ENCODE results near the gene NCOR1.
A peak's percentile ranks its signal among the peaks of the same experiment; 100 is the strongest.
"Not testable (repeated sequence)": the region's sequence is repeated elsewhere in the genome, so short reads cannot be mapped to it uniquely, and the experiment has no call there.

Gene NCOR1

DNA sequence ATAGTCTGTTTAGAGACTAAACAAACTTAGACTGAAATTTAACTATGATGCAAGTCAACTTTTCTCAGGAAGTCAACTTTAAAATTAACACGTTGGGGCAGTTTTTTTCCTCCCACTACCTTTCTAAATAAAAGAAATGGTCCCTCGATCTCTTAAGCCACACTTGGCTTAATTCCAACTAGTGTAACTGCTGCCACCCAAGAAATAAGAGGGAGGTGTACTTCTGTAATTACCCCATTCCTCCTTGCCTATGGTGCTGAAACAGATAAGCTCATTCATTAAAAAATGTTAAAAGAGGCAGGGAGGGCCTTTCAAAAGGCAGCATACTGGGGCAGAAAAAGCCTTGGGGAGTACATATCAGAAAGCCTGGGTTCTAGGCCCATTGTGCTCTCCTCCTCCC lies 59.8 kb downstream of the NCOR1 start:
- H3K4me2 ChIP-seq (ENCODE audit: low read length, poor library complexity, severe bottlenecking) = no peak overlapping the region
- H3K9ac ChIP-seq (ENCODE audit: low read length) = no peak overlapping the region
- no peak overlapping the region for H3K27ac ChIP-seq (ENCODE audit: low read length, poor library complexity, severe bottlenecking)
- H3K18ac ChIP-seq (ENCODE audit: low read depth in 1 of 2, low read length in 2 of 2) = no peak overlapping the region
- 100% methylated on average over 1 of the region's 2 CpGs for WGBS
- no peak overlapping the region for H4K91ac ChIP-seq (ENCODE audit: low read length)
- H3K14ac ChIP-seq (ENCODE audit: low read length in 2 of 2) = no peak overlapping the region
- H2AFZ ChIP-seq (ENCODE audit: low read depth, low read length) = no peak overlapping the region
- H3K27me3 ChIP-seq (ENCODE audit: control insufficient read depth in 1 of 2, insufficient read depth in 1 of 2, low read length in 2 of 2) = no peaks in the 10 kb centered on the region
- H4K8ac ChIP-seq (ENCODE audit: low read length) = no peak overlapping the region
- no peaks in the 10 kb centered on the region for H3K4me1 ChIP-seq (ENCODE audit: control insufficient read depth, insufficient read depth, low read depth, low read length)
- H3K4me3 ChIP-seq (ENCODE audit: insufficient read depth in 1 of 2, low read depth in 1 of 2, low read length in 2 of 2) = no peak overlapping the region
- H3K79me1 ChIP-seq (replicated peaks; ENCODE audit: low read length, poor library complexity, severe bottlenecking) = peaks cover 26% of the 10 kb centered on the region
- H3K36me3 ChIP-seq (ENCODE audit: control insufficient read depth in 1 of 2, insufficient read depth in 2 of 2, low read depth in 1 of 2, low read length in 2 of 2) = peaks cover 15 to 73% of the 10 kb centered on the region in 2 experiments
- H2AK5ac ChIP-seq (ENCODE audit: low read length, severe bottlenecking) = no peak overlapping the region
- H2BK12ac ChIP-seq (ENCODE audit: low read length in 2 of 2) = no peak overlapping the region
- H3K9me3 ChIP-seq (ENCODE audit: control insufficient read depth, low read length) = no peaks in the 10 kb centered on the region
- no peak for DNase-seq
- no peak overlapping the region for H2BK15ac ChIP-seq (ENCODE audit: low read depth, poor library complexity, severe bottlenecking)
- no peak overlapping the region for H2BK120ac ChIP-seq (ENCODE audit: low read depth, low read length)
- no peak overlapping the region for H2BK5ac ChIP-seq (ENCODE audit: low read depth, low read length, poor library complexity, severe bottlenecking)
- H3K23ac ChIP-seq (ENCODE audit: low read length in 2 of 2) = no peak overlapping the region
- no peak overlapping the region for H3K4ac ChIP-seq (ENCODE audit: low read depth in 1 of 2, low read length in 2 of 2)

DNA sequence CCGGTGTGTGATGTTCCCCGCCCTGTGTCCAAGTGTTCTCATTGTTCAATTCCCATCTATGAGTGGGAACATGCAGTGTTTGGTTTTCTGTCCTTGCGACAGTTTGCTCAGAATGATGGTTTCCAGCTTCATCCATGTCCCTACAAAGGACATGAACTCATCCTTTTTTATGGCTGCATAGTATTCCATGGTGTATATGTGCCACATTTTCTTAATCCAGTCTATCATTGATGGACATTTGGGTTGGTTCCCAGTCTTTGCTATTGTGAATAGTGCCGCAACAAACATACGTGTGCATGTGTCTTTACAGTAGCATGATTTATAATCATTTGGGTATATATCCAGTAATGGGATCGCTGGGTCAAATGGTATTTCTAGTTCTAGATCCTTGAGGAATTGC lies 63.0 kb downstream of the NCOR1 start:
- H3K4me2 ChIP-seq (ENCODE audit: low read length, poor library complexity, severe bottlenecking); H3K4me3 ChIP-seq (ENCODE audit: insufficient read depth in 1 of 2, low read depth in 1 of 2, low read length in 2 of 2); H2BK12ac ChIP-seq (ENCODE audit: low read length in 2 of 2); H3K23ac ChIP-seq (ENCODE audit: low read length in 2 of 2); H3K27me3 ChIP-seq (ENCODE audit: control insufficient read depth in 1 of 2, insufficient read depth in 1 of 2, low read length in 2 of 2); H3K9me3 ChIP-seq (ENCODE audit: control insufficient read depth, low read length); H2AFZ ChIP-seq (ENCODE audit: low read depth, low read length); H3K14ac ChIP-seq (ENCODE audit: low read length in 2 of 2); H2BK120ac ChIP-seq (ENCODE audit: low read depth, low read length); H2AK5ac ChIP-seq (ENCODE audit: low read length, severe bottlenecking); H3K27ac ChIP-seq (ENCODE audit: low read length, poor library complexity, severe bottlenecking); H4K8ac ChIP-seq (ENCODE audit: low read length); H2BK5ac ChIP-seq (ENCODE audit: low read depth, low read length, poor library complexity, severe bottlenecking); DNase-seq; H2BK15ac ChIP-seq (ENCODE audit: low read depth, poor library complexity, severe bottlenecking); H3K4me1 ChIP-seq (ENCODE audit: control insufficient read depth, insufficient read depth, low read depth, low read length); H3K18ac ChIP-seq (ENCODE audit: low read depth in 1 of 2, low read length in 2 of 2); H3K9ac ChIP-seq (ENCODE audit: low read length); H3K4ac ChIP-seq (ENCODE audit: low read depth in 1 of 2, low read length in 2 of 2); H4K91ac ChIP-seq (ENCODE audit: low read length): not testable (repeated sequence)
- WGBS = no CpG with 5 or more reads among the region's 6 CpGs
- H3K36me3 ChIP-seq (ENCODE audit: control insufficient read depth in 1 of 2, insufficient read depth in 2 of 2, low read depth in 1 of 2, low read length in 2 of 2) = peaks cover 11 to 85% of the 10 kb centered on the region in 2 experiments
- peaks cover 24% of the 10 kb centered on the region for H3K79me1 ChIP-seq (replicated peaks; ENCODE audit: low read length, poor library complexity, severe bottlenecking)

DNA sequence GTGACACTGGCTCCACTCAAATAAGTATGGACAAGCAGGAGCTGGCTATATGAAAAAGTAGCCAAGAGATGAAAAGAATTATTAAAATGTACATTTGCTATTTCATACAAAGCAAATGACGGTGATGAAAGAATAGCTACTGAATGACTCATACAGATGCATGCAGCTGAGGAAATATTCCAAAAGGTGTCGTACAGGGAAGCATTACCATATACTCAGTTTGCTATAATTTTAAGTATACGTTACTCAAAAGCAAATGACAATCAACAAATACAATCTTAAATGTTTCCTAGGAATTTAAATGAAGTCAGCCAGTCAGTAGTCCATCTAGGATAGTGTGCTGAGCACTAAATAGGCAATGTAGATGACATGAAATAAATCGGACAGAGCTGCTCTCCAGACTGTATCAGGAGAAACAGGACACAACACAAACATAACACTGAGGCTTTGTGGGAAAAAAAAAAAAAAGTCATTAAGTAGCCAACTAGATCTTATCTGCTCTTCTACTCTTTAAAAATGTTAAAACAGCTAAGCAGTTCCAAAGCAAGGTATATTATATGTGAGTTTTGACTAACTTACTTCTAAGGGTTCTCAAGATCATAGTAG lies 65.0 kb downstream of the NCOR1 start:
- Histone ChIP-seq H2AFZ (ENCODE audit: low read depth, low read length) (no peak overlapping the region), H4K8ac (ENCODE audit: low read length) (no peak overlapping the region), H3K18ac (ENCODE audit: low read depth in 1 of 2, low read length in 2 of 2) (no peak overlapping the region), H3K9me3 (ENCODE audit: control insufficient read depth, low read length) (no peaks in the 10 kb centered on the region), H3K79me1 (replicated peaks; ENCODE audit: low read length, poor library complexity, severe bottlenecking) (peaks cover 15% of the 10 kb centered on the region), H2AK5ac (ENCODE audit: low read length, severe bottlenecking) (no peak overlapping the region), H2BK5ac (ENCODE audit: low read depth, low read length, poor library complexity, severe bottlenecking) (no peak overlapping the region), H4K91ac (ENCODE audit: low read length) (no peak overlapping the region), H3K4me3 (ENCODE audit: insufficient read depth in 1 of 2, low read depth in 1 of 2, low read length in 2 of 2) (no peak overlapping the region), H3K23ac (ENCODE audit: low read length in 2 of 2) (no peak overlapping the region), H2BK12ac (ENCODE audit: low read length in 2 of 2) (no peak overlapping the region), H2BK15ac (ENCODE audit: low read depth, poor library complexity, severe bottlenecking) (no peak overlapping the region), H3K4ac (ENCODE audit: low read depth in 1 of 2, low read length in 2 of 2) (no peak overlapping the region), H3K4me1 (ENCODE audit: control insufficient read depth, insufficient read depth, low read depth, low read length) (no peaks in the 10 kb centered on the region), H3K36me3 (ENCODE audit: control insufficient read depth in 1 of 2, insufficient read depth in 2 of 2, low read depth in 1 of 2, low read length in 2 of 2) (peaks cover 10 to 79% of the 10 kb centered on the region in 2 experiments), H2BK120ac (ENCODE audit: low read depth, low read length) (no peak overlapping the region), H3K27me3 (ENCODE audit: control insufficient read depth in 1 of 2, insufficient read depth in 1 of 2, low read length in 2 of 2) (no peaks in the 10 kb centered on the region), H3K9ac (ENCODE audit: low read length) (no peak overlapping the region), H3K27ac (ENCODE audit: low read length, poor library complexity, severe bottlenecking) (peak overlapping the region; percentile 41), H3K14ac (ENCODE audit: low read length in 2 of 2) (no peak overlapping the region), H3K4me2 (ENCODE audit: low read length, poor library complexity, severe bottlenecking) (no peak overlapping the region)
- 14% methylated on average over 1 of the region's 4 CpGs for WGBS
- DNase-seq = peak; percentile 55

DNA sequence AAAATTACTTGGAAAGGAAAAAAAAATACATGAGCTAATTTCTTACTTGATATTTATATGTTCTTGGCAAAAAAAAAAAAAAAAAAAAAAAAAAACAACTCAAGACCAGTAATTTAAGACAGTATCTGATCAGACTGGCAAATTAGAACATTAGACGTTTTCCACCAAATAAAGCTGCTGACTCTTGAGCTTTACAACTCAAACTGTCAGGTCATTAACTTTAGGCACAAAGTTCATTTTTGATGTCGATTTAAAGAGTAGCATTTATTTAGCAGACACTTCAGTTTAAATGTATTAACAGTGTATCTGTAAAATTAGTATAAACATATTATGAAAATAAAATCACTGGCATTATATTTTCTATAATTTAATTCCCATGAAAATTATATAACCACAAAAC lies 66.7 kb downstream of the NCOR1 start:
- no peak overlapping the region for H3K23ac ChIP-seq (ENCODE audit: low read length in 2 of 2)
- no peak overlapping the region for H3K18ac ChIP-seq (ENCODE audit: low read depth in 1 of 2, low read length in 2 of 2)
- no peak overlapping the region for H2BK5ac ChIP-seq (ENCODE audit: low read depth, low read length, poor library complexity, severe bottlenecking)
- H3K9ac ChIP-seq (ENCODE audit: low read length) = no peak overlapping the region
- H4K8ac ChIP-seq (ENCODE audit: low read length) = no peak overlapping the region
- H3K36me3 ChIP-seq (ENCODE audit: control insufficient read depth in 1 of 2, insufficient read depth in 2 of 2, low read depth in 1 of 2, low read length in 2 of 2) = peaks cover 19 to 81% of the 10 kb centered on the region in 2 experiments
- H3K79me1 ChIP-seq (replicated peaks; ENCODE audit: low read length, poor library complexity, severe bottlenecking) = peaks cover 12% of the 10 kb centered on the region
- no peak overlapping the region for H2BK12ac ChIP-seq (ENCODE audit: low read length in 2 of 2)
- no peak overlapping the region for H3K4ac ChIP-seq (ENCODE audit: low read depth in 1 of 2, low read length in 2 of 2)
- H2AK5ac ChIP-seq (ENCODE audit: low read length, severe bottlenecking) = no peak overlapping the region
- H3K27ac ChIP-seq (ENCODE audit: low read length, poor library complexity, severe bottlenecking) = no peak overlapping the region
- no peak overlapping the region for H2AFZ ChIP-seq (ENCODE audit: low read depth, low read length)
- H2BK120ac ChIP-seq (ENCODE audit: low read depth, low read length) = no peak overlapping the region
- H3K9me3 ChIP-seq (ENCODE audit: control insufficient read depth, low read length) = no peaks in the 10 kb centered on the region
- H3K14ac ChIP-seq (ENCODE audit: low read length in 2 of 2) = no peak overlapping the region
- H3K4me1 ChIP-seq (ENCODE audit: control insufficient read depth, insufficient read depth, low read depth, low read length) = no peaks in the 10 kb centered on the region
- DNase-seq = no peak
- no peak overlapping the region for H2BK15ac ChIP-seq (ENCODE audit: low read depth, poor library complexity, severe bottlenecking)
- WGBS = 100% methylated on average over 1 of the region's 2 CpGs
- H3K4me3 ChIP-seq (ENCODE audit: insufficient read depth in 1 of 2, low read depth in 1 of 2, low read length in 2 of 2) = no peak overlapping the region
- H4K91ac ChIP-seq (ENCODE audit: low read length) = no peak overlapping the region
- H3K27me3 ChIP-seq (ENCODE audit: control insufficient read depth in 1 of 2, insufficient read depth in 1 of 2, low read length in 2 of 2) = no peaks in the 10 kb centered on the region
- H3K4me2 ChIP-seq (ENCODE audit: low read length, poor library complexity, severe bottlenecking) = no peak overlapping the region

All from mesenchymal stem cell (in vitro differentiated cells and primary cell).